RWPE2 (cell line): ENCODE data around the gene GCDH.
A peak's percentile ranks its signal among the peaks of the same experiment; 100 is the strongest.

Experiments
- ATAC-seq: fragments of 200-7000 bp; cut with Tn5 transposase; 3 replicates; pipeline ENCODE4 v1.9.1; 2021; ENCODE audit warnings: low read depth
- DNase-seq: peaks from one replicate; pipeline ENCODE4 v3.0.0-alpha.2; 2020; ENCODE audit warnings: low spot score
- H3K27ac ChIP-seq: fragments of 450-650 bp; 2 replicates; pipeline ENCODE4 v1.5.1; 2017; ENCODE audit warnings: mild to moderate bottlenecking; ENCODE audit not compliant: poor library complexity, severe bottlenecking
- H3K27me3 ChIP-seq: fragments of 250-450 bp; sonication (Bioruptor Pico); 2 replicates; pipeline ENCODE4 v1.5.1; 2021; ENCODE audit warnings: mild to moderate bottlenecking, moderate library complexity; ENCODE audit not compliant: insufficient read depth, poor library complexity, severe bottlenecking
- H3K36me3 ChIP-seq: fragments of 250-450 bp; sonication (Bioruptor Pico); 2 replicates; pipeline ENCODE4 v1.5.1; 2020; ENCODE audit warnings: low read depth, mild to moderate bottlenecking, moderate library complexity
- H3K4me1 ChIP-seq: fragments of 250-450 bp; sonication (Bioruptor Pico); 2 replicates; pipeline ENCODE4 v1.5.1; 2021; ENCODE audit warnings: mild to moderate bottlenecking, moderate library complexity; ENCODE audit not compliant: insufficient read depth, poor library complexity, severe bottlenecking
- H3K4me3 ChIP-seq: fragments of 250-450 bp; sonication (Bioruptor Pico); 2 replicates; pipeline ENCODE4 v1.5.1; 2021; ENCODE audit warnings: mild to moderate bottlenecking, moderate library complexity; ENCODE audit not compliant: severe bottlenecking
- H3K9me3 ChIP-seq: fragments of 250-450 bp; sonication (Bioruptor Pico); 2 replicates; pipeline ENCODE4 v1.5.1; 2021; ENCODE audit warnings: mild to moderate bottlenecking, moderate library complexity; ENCODE audit not compliant: severe bottlenecking
- CTCF ChIP-seq: fragments of 450-650 bp; IDR thresholded peaks from one replicate; pipeline ENCODE4 v1.5.1; 2017; ENCODE audit warnings: mild to moderate bottlenecking, moderate library complexity; ENCODE audit not compliant: poor library complexity, severe bottlenecking

The GCDH gene

GRCh38 chr19:12881172-12881808 is 9.7 kb upstream of the GCDH start, which contains the start of gene DNASE2:
Gene DNASE2 (minus strand): TSS chr19:12881449. CDS start chr19:12881375, 74 bp downstream.
- ATAC-seq (peak; percentile 85), DNase-seq (peak; percentile 96)
- H3K4me3 ChIP-seq: peak within 1 kb of the TSS; percentile 60
- H3K9me3 ChIP-seq: peaks cover 11% of the 10 kb centered on the region
- no peak for TF ChIP-seq CTCF
- peaks cover 10% of the 10 kb centered on the region for H3K36me3 ChIP-seq
- no peaks in the 10 kb centered on the region for H3K4me1 ChIP-seq
- peak within 1 kb of the TSS; percentile 24 for H3K27ac ChIP-seq
- H3K27me3 ChIP-seq: no peaks in the 10 kb centered on the region

GRCh38 chr19:12882589-12882988 is 8.4 kb upstream of the GCDH start:
- peaks cover 10% of the 10 kb centered on the region for H3K36me3 ChIP-seq
- H3K9me3 ChIP-seq: peaks cover 11% of the 10 kb centered on the region
- no peak overlapping the region for H3K27ac ChIP-seq
- H3K4me3 ChIP-seq: no peak overlapping the region
- H3K4me1 ChIP-seq: no peaks in the 10 kb centered on the region
- ATAC-seq (no peak), DNase-seq (no peak)
- no peak for TF ChIP-seq CTCF
- H3K27me3 ChIP-seq: no peaks in the 10 kb centered on the region

GRCh38 chr19:12884202-12884601 is 6.8 kb upstream of the GCDH start:
- H3K4me3 ChIP-seq: no peak overlapping the region
- no peak overlapping the region for H3K27ac ChIP-seq
- no peaks in the 10 kb centered on the region for H3K36me3 ChIP-seq
- no peak for TF ChIP-seq CTCF
- DNase-seq: no peak
- no peaks in the 10 kb centered on the region for H3K4me1 ChIP-seq
- no peaks in the 10 kb centered on the region for H3K27me3 ChIP-seq
- ATAC-seq: no peak
- peaks cover 11% of the 10 kb centered on the region for H3K9me3 ChIP-seq

- Histone ChIP-seq H3K4me1 (no peaks in the 10 kb centered on the region), H3K4me3 (no peak overlapping the region), H3K36me3 (no peaks in the 10 kb centered on the region), H3K27me3 (no peaks in the 10 kb centered on the region), H3K27ac (no peak overlapping the region), H3K9me3 (peaks cover 11% of the 10 kb centered on the region)
- ATAC-seq: no peak
- DNase-seq: no peak
- no peak for TF ChIP-seq CTCF
Measured at GRCh38 chr19:12884627-12884925, 6.4 kb upstream of the GCDH start.

- Histone ChIP-seq H3K4me1 (no peaks in the 10 kb centered on the region), H3K9me3 (peaks cover 11% of the 10 kb centered on the region), H3K4me3 (peak overlapping the region; percentile 28), H3K27me3 (no peaks in the 10 kb centered on the region), H3K36me3 (no peaks in the 10 kb centered on the region), H3K27ac (no peak overlapping the region)
- DNase-seq: no peak
- TF ChIP-seq CTCF: peak; percentile 74
- ATAC-seq: peak; percentile 49
Measured at GRCh38 chr19:12884926-12885748, 5.8 kb upstream of the GCDH start.
